D721Med (cell line): ENCODE data around the gene CSNK1D.

Experiments used
- DNase-seq: peaks from one replicate; pipeline ENCODE4 v3.0.0; 2011; ENCODE audit warnings: low spot score; ENCODE audit not compliant: insufficient read length
- FAIRE-seq: peaks from 2 replicates; lab custom pipeline; 2011; peaks lifted over from hg19 to GRCh38; lab: Jason Lieb, UNC
- TF ChIP-seq, protein P1 (sequence below): IDR thresholded peaks from 2 replicates; pipeline ENCODE4 v1.5.1; 2012; ENCODE audit warnings: mild to moderate bottlenecking, control low read depth; ENCODE audit not compliant: insufficient read depth; ENCODE audit errors: missing control alignments

Gene CSNK1D

DNA sequence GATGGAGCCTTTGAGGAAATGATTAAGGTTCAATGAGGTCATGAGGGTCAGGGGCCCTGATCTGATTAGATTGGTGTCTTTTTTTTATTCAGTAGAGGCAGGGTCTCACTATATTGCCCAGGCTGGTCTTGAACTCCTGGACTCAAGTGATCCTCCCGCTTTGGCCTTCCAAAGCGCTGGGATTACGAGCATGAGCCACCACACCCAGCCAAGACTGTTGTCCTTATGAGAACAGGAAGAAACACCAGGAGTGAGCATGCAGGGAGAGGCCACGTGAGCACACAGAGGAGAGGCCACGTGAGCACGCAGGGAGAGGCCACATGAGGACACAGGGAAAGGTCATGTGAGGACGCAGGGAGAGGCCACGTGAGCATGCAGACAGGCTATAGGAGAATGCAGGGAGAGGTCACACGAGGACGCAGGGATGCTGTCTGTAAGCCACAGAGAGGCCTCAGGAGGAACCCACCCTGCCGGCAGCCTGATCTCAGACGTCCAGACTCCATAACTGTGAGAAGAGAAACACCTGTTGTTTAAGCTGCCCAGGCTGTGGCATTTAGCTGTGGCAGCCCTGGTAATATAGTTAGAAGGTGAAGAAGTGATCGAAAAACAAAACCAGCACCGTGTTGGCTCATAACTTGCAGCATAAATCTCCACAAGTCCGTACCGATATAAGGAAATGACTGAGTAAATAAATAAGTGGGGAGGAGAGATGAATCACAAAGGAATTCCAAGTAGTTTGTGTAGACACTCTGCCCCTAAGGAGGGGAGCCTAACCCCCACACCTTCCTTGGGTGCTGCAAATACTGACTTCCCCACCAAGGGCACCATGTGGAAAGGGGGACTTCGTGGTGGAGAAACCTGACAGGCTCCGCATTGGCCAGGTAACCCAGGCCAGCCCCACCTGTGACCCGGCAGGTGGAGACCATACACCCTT is 14.6 kb upstream of the CSNK1D start:
- DNase-seq (no peak), FAIRE-seq (no peak)
- TF ChIP-seq, protein P1, sequence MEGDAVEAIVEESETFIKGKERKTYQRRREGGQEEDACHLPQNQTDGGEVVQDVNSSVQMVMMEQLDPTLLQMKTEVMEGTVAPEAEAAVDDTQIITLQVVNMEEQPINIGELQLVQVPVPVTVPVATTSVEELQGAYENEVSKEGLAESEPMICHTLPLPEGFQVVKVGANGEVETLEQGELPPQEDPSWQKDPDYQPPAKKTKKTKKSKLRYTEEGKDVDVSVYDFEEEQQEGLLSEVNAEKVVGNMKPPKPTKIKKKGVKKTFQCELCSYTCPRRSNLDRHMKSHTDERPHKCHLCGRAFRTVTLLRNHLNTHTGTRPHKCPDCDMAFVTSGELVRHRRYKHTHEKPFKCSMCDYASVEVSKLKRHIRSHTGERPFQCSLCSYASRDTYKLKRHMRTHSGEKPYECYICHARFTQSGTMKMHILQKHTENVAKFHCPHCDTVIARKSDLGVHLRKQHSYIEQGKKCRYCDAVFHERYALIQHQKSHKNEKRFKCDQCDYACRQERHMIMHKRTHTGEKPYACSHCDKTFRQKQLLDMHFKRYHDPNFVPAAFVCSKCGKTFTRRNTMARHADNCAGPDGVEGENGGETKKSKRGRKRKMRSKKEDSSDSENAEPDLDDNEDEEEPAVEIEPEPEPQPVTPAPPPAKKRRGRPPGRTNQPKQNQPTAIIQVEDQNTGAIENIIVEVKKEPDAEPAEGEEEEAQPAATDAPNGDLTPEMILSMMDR, result no peak

- no peak for FAIRE-seq
- TF ChIP-seq, protein P1, result no peak
- no peak for DNase-seq
Observed at GRCh38 chr17:82287013-82287867, 13.7 kb upstream of the CSNK1D start.

GRCh38 chr17:82285141-82285540 is 11.6 kb upstream of the CSNK1D start:
- TF ChIP-seq, protein P1, result no peak
- FAIRE-seq, result no peak
- no peak for DNase-seq

- DNase-seq (no peak), FAIRE-seq (no peak)
- TF ChIP-seq, protein P1, result no peak
Observed at GRCh38 chr17:82283208-82283749, 9.8 kb upstream of the CSNK1D start.

DNA sequence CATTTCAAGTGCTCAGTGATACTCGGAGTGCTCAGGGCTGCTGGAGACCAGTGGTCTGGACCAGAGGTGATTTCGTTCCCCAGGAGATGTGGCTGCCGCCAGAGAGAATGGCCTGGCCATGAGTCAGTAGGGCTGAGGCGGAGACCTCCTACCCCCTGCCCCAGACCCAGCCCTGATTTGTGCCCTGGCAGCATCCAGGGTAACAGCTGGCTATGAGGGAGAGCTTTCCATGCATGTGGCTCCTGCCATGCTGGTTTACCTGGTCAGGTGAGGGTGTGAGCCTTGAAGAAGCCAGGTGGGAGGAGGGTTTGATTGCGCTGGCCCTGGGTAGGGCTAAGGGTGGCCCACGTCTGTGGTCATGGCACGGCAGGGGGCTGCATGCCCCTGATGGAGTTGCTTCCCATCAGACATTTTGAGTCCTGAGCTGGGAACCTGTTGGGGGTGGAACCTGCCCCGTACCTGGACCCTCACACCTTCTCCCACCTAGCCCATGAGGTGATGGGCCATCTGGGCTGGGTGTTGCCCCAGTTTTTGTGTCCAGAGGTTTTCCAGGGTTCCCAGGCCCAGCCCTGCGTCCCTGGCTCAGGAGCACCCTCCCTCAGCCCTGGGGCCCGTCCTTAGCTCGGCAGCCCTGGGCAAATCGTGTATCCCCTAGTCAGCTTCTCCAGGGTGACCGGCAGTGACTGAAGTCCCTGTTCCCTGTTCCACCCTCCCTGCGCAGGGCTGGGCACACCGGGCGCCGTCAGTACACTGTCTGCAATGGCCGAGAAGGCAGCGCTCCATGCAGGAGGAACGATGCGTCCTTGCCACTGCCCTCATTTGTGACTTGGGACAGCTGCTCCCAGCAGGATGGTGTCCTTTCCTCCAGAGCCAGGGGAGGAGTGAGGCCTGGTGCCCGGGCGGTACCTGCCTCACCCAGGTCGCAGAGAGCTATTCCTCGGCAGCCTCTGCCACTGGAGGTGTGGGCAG is 9.0 kb upstream of the CSNK1D start:
- TF ChIP-seq, protein P1, result no peak
- FAIRE-seq (no peak), DNase-seq (no peak)
